Mammary epithelial cell (primary cell): ENCODE data around the gene TTC29.

ENCODE experiments used
- CTCF ChIP-seq, 2 donors: IDR thresholded peaks in 1 of 2; conservative IDR thresholded peaks in 1 of 2; 2 replicates each; pipeline ENCODE4 v1.5.1; 2011 to 2012; ENCODE audit warnings: inconsistent platforms in 2 of 2, low read length in 2 of 2, mild to moderate bottlenecking in 2 of 2, control low read depth in 1 of 2, low read depth in 1 of 2; ENCODE audit not compliant: insufficient read depth in 1 of 2; ENCODE audit errors: extremely low read depth in 1 of 2
- EZH2 ChIP-seq: IDR thresholded peaks from 2 replicates; pipeline ENCODE4 v1.6.1; 2012; ENCODE audit warnings: low read length, inconsistent platforms, borderline replicate concordance

DNA sequence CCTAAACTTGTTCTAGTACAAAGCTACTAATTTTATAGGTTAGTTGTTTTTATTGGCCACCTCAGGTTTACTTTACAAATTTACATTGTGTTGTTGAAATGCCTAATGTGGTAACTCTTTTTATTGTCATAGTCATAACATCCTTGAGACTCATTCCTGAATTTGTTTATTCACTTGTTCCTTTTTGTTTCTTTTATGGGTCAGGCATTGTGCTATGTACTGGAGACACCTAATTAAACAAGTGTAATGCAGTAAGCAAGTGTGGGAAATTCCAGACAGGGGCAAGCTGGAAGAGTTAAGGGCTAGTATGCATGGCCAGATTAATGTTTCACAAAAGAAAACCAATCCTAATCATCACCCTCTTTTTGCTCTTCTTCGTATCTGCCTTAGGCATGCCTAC, 30.5 kb upstream of the TTC29 start:
- TF ChIP-seq CTCF (conservative IDR thresholded peaks at IDR 0.05 in 1 of 2, IDR thresholded peaks at IDR 0.05 in 1 of 2; ENCODE audit: extremely low read depth in 1 of 2, insufficient read depth in 1 of 2, low read depth in 1 of 2, low read length in 2 of 2) (no peak), EZH2 (no peak)
